ENCODE data around the gene SLC35F3.

Gene SLC35F3

DNA sequence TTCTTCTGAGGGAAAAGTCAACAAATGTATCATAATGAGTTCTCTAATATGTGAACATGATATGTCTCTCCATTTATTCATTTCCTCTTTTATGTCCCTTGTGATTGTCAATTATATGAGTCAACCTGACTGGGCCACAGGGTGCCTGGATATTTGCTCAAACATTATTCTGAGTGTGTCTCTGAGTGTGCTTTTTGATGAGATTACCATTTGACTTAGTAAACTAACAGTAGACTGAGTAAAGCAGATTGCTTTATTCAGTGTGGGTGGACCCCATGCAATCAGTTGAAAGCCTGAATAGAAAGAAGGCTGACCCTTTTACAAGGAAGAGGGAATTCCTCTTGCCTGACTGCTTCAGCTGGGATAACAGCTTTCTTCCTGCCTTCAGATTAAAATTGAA is 142.6 kb downstream of the SLC35F3 start:
- DNase-seq = peak in 2 of 3 experiments; percentile 50 to 83

DNA sequence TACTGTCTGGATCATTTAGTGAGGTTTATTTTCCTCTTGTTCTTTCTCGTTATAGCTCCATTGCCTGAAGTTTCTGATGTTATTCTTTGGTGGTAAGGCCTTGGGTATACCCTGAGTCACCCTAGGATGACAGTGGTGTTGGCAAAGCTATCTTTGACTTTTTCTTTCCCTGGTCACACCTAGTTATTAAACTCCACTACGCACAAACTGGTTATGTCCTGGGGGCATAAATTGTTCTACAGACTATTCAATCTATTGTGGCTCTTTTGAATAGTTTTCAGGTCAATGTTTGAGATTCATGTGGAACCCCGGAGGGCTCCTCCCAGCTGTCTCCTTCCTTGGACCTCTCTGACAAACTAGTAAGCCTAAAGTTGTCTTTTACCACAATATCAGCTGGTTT is 157.7 kb downstream of the SLC35F3 start:
- no peak for DNase-seq

DNA sequence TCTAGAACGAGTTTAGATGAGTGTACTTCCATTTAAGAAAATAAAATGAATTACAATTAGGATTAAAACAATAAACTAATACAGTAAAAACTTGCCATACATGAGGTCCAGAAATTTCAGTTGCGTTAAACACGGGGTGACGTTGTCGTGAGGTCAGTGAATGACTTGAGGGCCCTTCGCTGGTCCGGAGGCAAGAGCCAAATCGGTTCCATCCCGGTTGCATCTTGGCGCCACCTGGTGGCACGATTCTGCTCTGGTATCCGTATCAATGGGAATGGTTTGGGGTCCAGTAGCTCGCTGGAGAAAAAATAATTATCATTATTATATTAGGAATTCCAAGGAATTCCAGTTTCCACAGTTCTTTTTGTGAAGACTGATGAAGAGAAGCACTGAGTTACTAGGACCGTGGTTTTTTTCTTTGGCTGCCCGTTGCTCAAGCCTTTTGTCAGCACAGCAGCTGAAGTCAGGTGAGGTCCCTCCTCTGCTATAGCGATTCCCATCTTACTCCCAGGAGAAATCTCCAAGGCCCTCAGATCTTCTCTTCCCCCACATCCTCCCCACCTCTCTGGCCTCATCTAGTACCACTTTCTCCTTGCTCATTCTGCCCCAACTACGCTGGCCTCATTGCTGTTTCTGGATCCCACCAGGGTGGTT is 161.4 kb downstream of the SLC35F3 start:
- peak; percentile 51 to 76 (median 57) for DNase-seq

DNA sequence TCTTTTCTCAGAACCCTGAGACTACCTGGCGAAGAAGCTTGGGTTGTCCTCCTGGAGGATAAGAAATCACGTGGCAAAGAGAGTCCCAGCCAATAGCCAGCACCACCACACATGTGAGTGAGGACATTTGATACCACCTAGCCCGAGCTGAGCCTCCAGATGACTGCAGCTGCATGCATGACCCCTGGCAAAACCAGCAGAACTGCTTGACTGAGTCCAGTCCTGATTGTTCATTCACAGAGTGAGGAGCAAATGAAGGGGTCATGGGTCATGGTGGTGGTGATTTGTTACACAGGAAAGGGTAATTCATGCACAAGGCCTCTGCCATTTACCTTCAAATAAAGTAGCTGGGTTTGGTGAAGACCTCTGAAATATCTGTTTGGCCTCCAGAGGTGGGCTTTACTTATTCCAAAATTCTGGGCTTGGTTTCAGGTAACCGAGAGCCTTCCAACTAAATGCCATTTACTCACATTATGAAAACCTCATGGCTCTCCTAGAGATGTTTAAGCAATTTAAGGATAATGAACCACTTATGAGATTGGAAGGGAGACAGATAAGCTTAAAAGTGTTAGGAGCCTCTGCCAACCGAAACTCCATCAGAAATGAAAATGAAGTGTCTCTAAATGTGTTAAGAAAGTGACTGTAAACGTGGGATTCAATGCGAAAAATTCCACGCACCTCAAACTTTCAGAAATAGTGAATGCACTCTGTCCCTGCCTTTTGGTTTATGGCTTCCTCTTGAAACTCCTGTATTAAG is 163.3 kb downstream of the SLC35F3 start:
- DNase-seq = no peak

DNA sequence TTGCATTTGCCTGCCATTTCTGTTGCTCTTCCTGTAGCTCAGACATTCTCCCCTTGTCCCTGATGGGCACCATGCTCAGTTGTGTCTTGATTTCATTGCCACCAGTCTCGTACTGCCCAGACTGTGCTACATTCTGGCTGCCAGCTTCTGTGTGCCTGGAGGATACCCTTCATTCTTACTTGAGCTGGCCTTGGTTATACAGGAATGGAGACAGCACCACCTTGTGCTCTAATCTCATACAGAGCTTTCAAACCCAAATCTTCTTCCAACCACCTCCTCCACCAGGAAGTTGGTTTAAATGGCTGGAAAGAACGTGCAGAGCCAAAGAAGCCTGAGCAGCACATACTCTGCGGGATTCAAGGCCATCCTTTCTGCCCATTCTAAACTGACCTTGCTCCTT is 165.3 kb downstream of the SLC35F3 start:
- DNase-seq = peak in 2 of 3 experiments; percentile 30 to 64

DNA sequence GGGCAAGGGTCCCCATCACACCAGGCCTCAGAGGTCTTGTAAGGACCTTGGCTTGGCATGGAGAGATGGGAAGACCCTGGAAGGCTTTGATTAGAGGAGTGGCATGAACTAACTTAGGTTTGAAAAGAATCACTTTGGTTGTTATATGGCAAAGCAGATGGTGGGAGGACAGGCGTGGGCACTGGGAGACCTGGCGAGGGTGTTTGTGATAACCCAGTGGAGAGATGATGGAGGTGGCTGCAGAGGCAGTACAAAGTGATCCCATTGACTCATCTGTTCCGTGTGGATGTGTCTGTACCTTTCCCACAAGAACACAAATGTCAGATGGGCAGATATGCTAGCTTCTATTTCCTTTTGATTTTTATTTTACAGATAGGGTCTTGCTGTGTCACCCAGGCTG is 168.3 kb downstream of the SLC35F3 start:
- DNase-seq = no peak

DNA sequence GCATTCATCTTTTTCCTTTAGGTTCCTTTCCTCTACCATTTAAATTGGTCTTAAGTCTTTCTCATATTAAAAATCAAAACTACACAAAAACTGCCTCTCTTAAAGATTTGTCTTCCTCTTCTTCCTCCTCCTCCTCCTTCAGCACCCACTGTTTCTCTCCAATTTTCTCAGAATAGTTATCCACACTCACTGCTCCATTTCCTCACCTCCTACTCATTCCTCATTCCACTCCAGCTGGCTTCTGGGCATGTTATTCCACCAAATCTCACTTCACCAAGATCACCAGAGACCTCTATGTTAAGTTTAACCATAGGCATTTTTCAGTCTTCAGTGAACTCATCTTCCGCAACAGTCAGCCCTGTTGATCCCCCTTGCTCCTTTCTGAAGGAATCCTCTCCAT is 173.7 kb downstream of the SLC35F3 start:
- DNase-seq = no peak

DNA sequence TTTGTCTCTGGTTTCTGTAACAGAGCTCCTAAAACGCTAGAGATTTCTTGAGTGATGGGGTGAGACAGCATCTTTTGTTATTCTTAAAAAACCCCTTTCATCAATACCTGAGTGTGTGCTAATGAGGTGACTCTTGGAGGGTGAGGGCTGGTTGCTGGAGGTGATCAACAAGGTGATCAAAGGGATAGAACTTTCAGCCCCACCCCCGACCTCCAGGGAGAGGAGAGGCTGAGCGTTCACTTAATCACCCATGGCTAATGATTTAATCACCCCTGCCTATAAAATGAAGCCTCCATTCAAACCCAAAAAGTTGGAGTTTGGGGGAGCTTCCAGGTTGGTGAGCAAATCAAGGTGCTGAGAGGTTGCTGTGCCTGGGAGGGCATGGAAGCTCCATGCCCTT is 175.4 kb downstream of the SLC35F3 start:
- DNase-seq = no peak

DNA sequence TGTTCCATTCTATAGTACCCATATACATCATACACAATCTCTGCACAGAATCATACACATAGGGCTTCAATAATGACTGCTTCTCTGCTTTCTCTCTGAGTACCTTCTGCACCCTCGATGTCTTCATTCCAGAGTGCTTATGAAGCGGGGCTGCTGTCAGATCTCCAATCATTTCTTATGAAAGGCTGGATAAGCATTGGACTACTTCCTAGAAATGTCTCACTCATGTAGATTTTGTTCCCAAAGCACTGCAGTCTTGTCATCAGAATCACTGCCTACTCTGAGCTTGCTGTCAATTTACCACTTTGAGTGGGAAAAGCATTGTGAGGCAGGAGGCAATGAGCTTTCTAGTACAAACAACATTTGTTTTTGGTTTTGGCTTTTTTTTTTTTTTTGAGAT is 179.0 kb downstream of the SLC35F3 start:
- DNase-seq = no peak

DNA sequence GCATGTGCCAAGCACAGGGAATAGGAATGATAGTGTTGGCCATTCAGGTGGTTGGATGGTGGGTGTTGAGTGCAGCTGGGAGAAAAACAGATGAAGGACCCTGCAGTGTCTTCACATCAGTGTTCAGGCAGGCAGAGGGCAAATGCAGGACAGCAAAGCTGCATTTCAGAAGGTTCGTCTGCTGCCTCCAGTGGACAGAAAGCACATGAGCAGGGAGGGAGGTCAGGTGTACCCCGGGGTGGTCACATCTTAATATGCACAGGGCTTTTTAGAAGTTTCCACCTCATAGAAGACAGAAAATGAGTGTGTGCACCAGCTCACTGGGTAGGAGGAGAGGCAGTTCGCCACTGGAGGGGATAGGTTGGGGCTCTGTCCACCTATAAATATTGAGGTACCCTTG is 184.9 kb downstream of the SLC35F3 start:
- DNase-seq = no peak

DNA sequence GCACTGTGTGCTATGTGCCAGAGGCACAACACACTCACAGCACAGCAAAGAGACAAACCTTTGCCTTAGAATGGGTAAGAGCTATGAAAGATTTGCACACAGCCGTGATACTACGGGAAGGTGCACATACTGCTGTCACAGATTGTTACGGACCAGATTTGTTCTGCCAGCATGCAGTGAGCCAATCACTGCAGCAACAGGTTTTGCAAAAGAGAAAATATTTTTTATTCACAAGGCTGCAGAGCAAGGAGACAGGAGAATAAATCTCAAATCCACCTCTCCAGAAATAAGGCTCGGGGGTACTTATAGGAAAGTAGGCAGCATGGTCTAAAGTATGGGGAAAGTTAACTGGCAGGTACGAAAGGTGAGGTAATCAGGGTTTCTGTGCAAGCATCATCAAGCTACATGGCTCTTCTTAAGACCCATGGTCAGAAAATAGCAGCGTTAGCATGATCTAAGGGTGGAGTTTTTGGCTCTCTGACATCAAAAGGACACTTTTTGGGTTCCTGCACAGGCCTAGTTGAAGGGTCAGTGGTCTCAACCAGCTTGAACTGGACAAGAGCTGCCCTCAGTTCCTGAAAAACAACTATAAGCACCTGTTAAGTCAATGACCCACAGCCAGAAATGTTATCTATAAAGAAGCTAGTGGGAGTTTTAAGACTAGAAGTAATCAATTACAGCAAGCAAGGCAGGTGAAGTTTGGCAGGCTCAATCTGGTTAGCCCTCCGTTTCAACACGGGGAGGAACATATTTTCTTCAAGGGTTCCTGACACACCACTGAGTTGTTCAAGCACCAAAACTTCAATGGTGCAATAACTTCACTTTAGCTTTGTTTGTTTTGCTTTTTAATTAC is 186.0 kb downstream of the SLC35F3 start:
- no peak for DNase-seq

DNA sequence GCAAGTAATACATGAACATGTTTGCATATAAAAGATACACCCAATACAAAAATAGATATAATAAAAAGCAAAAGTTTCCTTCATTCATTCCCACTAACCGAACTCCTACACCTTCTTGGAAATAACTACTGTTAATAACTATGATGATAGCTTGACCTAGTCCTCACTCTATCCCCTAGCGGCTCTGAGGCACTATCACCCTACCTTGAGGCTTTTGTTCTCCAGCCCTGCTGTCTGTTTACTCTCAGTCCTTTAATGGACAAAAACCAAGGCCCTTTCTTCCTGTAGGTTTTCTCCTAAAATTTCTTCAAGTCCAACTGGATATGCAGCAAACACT is 186.6 kb downstream of the SLC35F3 start:
- no peak for DNase-seq

DNA sequence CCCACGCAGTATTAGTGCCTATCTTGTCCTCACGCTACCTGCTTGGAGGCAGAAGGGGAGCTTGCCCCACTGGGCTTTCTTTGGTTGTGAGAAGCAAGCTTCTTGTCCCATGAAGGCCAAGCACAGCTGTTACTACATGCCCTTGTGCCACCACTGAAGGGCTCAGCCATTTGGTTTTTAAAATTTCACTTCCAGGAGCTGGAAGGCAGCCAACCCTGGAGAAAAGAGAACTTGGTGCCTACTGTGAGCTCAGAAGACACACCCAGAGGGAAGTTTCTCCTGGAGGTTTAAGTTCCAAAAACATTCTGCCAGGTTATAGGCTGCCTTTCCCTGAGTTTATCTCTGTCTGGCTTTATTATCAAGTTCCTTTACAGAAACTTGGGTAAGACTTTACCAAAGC is 187.4 kb downstream of the SLC35F3 start:
- no peak for DNase-seq

DNA sequence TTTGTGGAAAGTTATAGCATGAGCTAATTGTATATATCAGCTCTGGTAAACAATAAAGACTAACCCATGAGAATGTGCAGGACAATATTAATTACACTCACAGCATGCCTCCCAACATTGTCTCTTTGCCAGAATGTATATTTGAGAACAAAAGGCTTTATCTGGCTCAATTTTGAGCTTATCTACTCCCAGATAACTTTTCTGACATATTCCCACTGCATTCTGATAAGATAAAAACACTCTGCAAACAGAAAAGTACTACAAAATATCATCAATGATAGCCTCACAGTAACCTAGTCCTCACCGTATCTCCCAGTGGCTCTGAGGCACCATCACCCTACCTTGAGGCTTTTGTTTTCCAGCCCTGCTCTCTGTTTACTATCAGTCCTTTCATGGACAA is 188.6 kb downstream of the SLC35F3 start:
- no peak for DNase-seq

DNA sequence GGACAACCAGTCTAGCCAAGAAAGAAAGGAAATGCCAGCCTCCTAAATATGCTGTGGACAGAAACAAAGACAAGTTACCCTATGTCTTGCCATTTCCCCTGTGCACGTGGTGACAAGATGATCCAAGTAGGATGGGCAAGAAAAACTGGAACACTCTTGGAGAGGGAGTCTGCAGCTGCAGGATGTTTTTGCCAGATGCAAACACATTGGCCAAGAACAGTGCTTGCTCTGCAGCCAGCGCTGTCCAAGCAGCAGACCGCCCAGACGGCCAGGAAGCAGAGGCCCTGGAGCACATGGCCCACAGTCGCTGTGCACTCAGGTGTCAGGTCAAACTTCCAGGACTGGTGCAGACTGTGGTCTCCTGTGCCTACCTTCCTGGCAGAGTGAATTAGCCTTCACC is 189.3 kb downstream of the SLC35F3 start:
- DNase-seq = no peak

DNA sequence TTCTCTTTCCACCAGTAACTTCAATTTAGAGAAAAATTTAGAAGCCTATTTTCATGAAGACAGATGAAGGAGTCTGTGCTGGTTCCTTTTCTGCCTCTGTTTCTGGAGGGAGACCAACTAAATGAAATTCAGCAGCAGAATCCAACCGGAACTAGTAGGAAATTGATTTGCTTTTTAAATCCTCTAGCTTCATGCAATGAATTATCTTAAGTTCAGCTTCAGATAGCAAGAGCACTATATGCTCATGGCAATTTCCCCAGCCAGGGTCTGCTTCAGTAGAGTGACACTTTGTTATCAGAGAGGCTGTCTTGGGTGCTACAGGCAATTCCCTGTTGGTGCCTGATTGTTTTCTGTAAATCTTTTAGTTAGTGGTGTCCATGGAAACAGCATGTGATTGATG is 189.7 kb downstream of the SLC35F3 start:
- DNase-seq = peak in 1 of 3 experiments; percentile 32

DNA sequence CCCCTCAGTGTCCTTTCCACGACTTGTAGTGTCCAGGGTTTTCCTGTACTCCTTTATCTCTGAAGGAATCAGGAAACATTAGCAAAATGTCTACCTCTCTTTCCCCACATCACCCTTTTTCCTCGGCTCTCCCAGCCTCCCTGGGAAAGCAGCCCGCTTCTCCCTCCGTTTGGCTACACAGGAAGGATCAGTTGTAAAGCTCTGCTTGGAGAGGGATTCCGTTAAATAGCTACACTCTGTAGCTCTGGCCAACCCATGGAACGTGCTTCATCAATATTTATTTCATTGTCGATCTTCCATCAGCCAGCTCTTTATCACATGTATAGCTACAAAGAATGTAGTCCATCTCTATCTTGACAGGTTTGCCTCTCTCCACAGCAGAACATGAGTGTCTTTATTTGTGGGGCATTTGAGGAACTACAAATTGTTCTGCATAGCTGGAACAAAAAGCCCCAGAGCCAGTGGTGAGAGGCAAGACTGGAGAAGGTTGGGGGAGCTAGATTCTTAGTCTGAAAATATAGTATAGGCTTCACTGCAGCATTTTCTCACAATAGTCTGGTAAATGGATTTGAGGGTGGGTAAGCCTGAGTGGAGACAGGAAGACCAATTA is 191.8 kb downstream of the SLC35F3 start:
- DNase-seq = no peak

DNA sequence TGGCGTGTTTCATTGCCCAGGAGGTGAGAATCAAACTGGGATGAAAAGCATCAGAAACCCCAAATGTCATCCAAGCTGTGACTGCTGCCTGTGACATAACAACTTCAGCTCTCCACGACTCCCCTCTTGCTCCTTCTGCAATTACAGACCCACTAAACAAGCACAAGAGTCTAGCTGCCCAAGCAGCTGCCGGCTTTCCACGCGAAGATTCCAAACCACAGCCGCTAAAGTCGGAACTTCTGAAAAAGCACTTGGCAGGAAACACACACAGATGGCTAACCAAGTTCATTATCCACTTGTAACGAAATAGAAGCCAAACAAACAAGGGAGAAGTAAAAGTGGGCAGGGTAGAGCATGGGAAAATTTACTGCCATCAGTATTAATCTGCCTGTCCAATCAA is 198.1 kb downstream of the SLC35F3 start:
- DNase-seq = peak in 2 of 3 experiments; percentile 10 to 67

DNA sequence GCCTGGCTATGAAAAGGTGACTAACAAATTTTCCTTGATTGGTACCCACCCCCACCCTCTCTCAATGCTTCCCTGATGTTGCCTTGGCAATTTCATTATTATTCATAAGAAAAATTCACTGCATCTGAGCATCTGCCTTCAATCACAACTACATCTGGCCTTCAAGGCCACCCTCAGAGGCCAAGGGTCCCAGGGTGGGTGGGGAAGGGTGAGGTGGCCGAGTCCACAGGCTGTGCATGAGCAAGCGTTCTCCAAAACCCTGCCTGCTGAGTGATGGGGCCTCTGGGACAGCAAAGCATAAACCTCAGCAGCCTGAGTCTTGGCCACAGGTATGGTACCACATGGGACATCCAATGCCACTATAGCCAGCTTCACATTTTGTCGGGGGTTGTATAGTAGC is 198.7 kb downstream of the SLC35F3 start:
- DNase-seq = no peak

DNA sequence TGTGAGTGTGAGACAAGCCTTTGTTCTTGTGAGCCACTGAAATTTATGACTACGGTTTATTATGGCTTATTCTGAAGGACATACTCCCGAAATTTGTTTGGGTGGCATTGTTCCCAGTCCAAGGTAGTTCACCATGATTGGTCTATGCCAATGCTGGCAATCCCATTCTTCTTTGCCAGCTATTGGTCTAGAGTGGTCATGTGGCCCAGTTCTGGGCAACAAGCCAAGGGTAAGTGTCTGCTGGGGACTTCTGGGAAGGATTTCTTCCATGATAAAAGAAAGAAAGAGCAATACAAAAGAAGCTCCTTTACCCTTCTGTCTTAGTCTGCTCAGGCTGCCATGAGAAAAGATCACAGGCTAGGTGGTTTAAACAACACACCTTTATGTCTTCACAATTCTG is 201.6 kb downstream of the SLC35F3 start:
- DNase-seq = no peak

DNA sequence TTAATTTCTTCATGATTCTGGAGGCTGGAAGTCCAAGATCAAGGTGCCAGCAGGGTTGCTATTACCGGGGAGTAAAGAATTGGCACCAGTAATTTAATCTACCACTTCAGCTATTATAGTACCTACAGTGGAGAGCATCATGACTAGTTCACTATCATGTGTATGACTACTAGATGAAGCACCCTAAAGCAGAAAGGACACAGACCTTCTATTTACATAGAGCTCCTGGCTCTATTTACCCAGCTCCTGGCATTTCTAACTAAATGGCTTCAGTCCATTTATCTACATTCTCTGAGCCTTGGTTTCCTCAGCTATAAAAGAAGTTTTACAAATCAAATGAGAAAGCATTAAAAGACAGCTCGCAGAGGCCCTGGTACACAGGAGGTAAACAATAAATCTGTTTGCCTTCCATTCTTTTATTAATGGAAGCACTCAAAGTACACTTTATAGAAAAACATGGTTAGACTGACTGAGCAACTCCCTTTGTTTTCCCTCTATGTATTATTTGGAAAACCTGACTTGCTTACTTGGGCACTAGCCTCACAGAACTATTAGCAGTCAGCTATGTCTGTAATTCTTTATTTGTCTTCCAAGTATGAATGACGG is 203.0 kb downstream of the SLC35F3 start:
- peak in 1 of 3 experiments; percentile 67 for DNase-seq

DNA sequence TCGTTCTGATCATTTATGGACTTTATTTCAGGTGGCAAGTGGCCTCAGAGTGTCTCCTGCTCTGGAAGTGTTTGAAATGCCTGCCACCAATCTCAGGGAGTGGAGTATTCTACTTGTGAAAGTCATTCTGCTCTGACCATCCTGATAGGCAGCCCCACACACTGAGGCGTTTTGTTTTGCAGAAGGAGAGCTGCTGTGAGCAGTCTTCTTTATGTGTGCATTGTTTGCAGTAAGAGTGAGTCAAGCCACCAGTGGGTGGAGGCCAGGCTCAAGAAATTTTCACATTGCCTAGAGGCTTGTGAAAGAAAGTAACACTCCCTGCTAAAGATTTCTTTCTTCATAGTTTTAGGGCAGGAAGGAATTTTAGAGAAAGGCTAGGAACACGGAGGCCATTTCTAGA is 204.4 kb downstream of the SLC35F3 start:
- no peak for DNase-seq

DNA sequence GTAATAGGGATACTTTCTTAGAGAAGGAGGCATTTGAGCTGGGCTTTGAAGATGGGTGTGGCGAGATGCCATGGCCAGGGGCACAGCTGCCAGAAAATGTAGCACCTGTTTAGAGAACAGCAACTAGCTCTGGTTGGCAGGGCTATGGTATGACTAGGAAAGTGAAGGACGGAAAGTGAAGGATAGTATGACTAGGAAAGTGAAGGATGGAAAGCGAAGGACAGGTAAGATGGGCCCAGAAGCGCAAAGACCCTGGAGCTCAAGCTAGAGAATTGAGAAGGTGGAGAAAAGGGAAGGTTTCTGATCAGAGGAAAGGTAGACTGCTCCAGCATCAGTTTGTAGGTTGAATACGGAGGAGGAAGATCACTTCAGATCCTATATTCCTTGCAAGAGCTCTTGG is 205.4 kb downstream of the SLC35F3 start:
- no peak for DNase-seq
